ENCODE results near the gene USP40.

- TF ChIP-seq LEF1 (IDR thresholded peaks at IDR 0.05; ENCODE audit: borderline replicate concordance) (no peak), ARNT (IDR thresholded peaks at IDR 0.05) (no peak), FOXM1 (IDR thresholded peaks at IDR 0.05; ENCODE audit: borderline replicate concordance) (no peak), HDGF (IDR thresholded peaks at IDR 0.05; ENCODE audit: borderline replicate concordance) (no peak), BHLHE40 (IDR thresholded peaks at IDR 0.05; ENCODE audit: borderline replicate concordance) (no peak), NFRKB (IDR thresholded peaks at IDR 0.05) (no peak), SUZ12 (IDR thresholded peaks at IDR 0.05) (no peak), FOXA1 (IDR thresholded peaks at IDR 0.05) (no peak), FOXK2 (IDR thresholded peaks at IDR 0.05) (no peak), PKNOX1 (IDR thresholded peaks at IDR 0.05) (no peak), TARDBP (IDR thresholded peaks at IDR 0.05) (no peak), SP1 (IDR thresholded peaks at IDR 0.05) (no peak)
Measured at GRCh38 chr2:233604826-233605225, 38.2 kb upstream of the USP40 start.

Measured in HEK293T (cell line).